Gastroesophageal sphincter (tissue), 4 donors: Measurements from ENCODE around the gene KCTD10. TPM values are rescaled to one million over a fixed set of nuclear protein-coding genes. Genes with fewer than 3 reads are reported as not detected.

Experiments used
- ATAC-seq: fragments of 150-250 bp; one replicate; pipeline ENCODE4 v1.9.1; 2016; ENCODE audit warnings: mild to moderate bottlenecking, moderate library complexity
- H3K27ac ChIP-seq, 4 donors: fragments of 200-600 bp; sonication (generic) in 3 of 4; 1 replicate in 3 of 4; 2 replicates in 1 of 4; pipeline ENCODE4 v1.5.1; 2016 to 2019
- H3K27me3 ChIP-seq: fragments of 200-600 bp; sonication (generic); one replicate; pipeline ENCODE4 v1.5.1; 2019
- H3K36me3 ChIP-seq, 2 donors: fragments of 200-600 bp; sonication (generic); one replicate each; pipeline ENCODE4 v1.5.1; 2019; ENCODE audit warnings: control low read depth in 1 of 2
- H3K4me1 ChIP-seq, 3 donors: fragments of 200-600 bp; sonication (generic); 1 replicate in 2 of 3; 2 replicates in 1 of 3; pipeline ENCODE4 v1.5.1; 2016 to 2019; ENCODE audit warnings: control low read depth in 2 of 3
- H3K4me3 ChIP-seq, 2 donors: fragments of 200-600 bp; sonication (generic); one replicate each; pipeline ENCODE4 v1.5.1; 2019; ENCODE audit warnings: mild to moderate bottlenecking in 1 of 2, moderate library complexity in 1 of 2
- H3K9me3 ChIP-seq, 3 donors: fragments of 200-600 bp; sonication (generic); one replicate each; pipeline ENCODE4 v1.5.1; 2017 to 2019; ENCODE audit warnings: control low read depth in 2 of 3
- EP300 ChIP-seq: sonication (generic); formaldehyde crosslinking; IDR thresholded peaks from one replicate; pipeline ENCODE4 v1.6.1; 2017; ENCODE audit warnings: antibody characterized with exemption, mild to moderate bottlenecking
- POLR2A ChIP-seq, 2 donors: fragments of 450-650 bp; IDR thresholded peaks; one replicate each; pipeline ENCODE4 v1.6.1; 2017; ENCODE audit warnings: antibody characterized with exemption in 2 of 2, mild to moderate bottlenecking in 2 of 2, moderate library complexity in 1 of 2
- POLR2AphosphoS5 ChIP-seq: sonication (generic); formaldehyde crosslinking; IDR thresholded peaks from one replicate; pipeline ENCODE4 v1.6.1; 2017; ENCODE audit warnings: antibody characterized with exemption
- WGBS, 2 donors: methylation state at CpG; one replicate each; pipeline ENCODE4 v1.1.5; 2018; ENCODE audit warnings: low coverage in 1 of 2; 5-methylcytosine and 5-hydroxymethylcytosine counted together
- total RNA-seq, 4 donors: library from RNA; depleted of rRNA; stranded (reverse); fragments of >200 nt; gene quantifications; one replicate each; pipeline ENCODE4 v1.1.0, GENCODE V29; 2016
- TF ChIP-seq, protein P1 (sequence below), 4 experiments: fragments of 200-600 bp in 2 of 4; fragments of 450-650 bp in 2 of 4; sonication (generic) in 1 of 4; IDR thresholded peaks; one replicate each; pipeline ENCODE4 v1.5.1; 2017 to 2019; ENCODE audit warnings: antibody characterized with exemption in 4 of 4, mild to moderate bottlenecking in 2 of 4, moderate library complexity in 2 of 4

KCTD10 gene
- total RNA-seq, 4 donors from 2014 or later, result 76.8 to 104 (median 94.5) TPM

DNA sequence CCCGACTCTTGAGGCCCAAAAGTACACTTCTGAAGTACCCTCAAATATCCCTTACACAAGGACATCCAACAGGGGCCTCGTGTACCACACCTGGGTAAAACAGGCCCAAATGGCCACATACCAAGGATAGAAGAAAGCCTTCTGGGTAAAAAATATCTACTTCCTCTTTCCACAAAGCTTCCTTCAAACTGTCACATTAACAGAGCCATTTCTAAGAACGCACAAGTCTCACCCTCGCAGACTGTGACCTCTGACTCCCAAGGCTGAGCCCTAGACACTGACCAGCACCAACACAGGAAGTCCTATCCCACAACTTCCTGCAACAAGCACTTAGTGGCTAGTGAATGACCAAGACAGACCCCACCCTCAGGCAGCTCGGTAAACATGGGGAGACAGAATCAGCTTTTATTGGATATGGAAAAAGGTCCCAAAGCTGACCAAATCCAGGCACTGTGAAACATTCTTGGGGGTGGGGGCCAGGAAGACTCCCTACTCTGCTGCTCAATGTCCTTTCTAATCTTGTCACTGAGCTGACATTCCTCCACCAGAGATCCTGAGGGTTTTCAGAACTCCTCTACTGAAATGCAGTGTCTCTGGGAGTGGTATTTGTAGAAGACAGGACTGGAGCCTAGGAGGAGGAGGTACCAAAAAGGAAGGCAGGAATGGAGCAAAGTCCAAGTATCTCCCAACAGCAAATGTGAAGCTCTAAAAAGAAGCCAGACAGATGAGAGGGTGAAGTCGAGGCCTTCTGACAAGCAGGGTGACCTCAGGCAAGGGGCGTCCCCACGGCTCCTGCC lies 15.9 kb downstream of the KCTD10 start:
- WGBS, 2 donors, result 56 to 80% methylated on average over 1 to 6 of the region's 8 CpGs

DNA sequence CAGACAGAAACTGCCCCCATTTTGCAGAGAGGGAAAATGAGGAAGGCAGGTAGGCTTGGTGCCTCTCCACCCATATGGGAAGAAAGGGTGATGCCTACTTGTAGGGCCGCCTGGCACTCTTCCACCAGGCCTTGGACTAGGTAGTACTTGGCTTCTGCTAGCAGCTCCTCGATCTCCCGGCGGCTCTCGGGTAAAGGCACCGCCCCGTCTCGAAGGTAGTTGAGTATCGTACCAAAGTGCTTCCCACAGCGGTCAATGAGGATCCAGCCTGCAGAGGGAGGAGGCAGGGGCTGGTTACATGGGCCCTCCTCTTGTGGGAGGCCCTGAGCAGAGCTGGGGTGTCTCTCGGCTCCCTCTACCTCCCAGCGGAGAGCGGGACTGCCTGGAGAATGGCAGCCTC lies 16.6 kb downstream of the KCTD10 start:
- H3K4me3 ChIP-seq, result no peak overlapping the region
- H3K9me3 ChIP-seq, result no peaks in the 10 kb centered on the region
- 77 to 100% methylated on average over 1 to 6 of the region's 13 CpGs for WGBS, 2 donors
- no peaks in the 10 kb centered on the region for H3K27me3 ChIP-seq
- peaks cover 0 to 39% of the 10 kb centered on the region in 2 donors for H3K36me3 ChIP-seq
- ATAC-seq, result no peak
- TF ChIP-seq, protein P1, sequence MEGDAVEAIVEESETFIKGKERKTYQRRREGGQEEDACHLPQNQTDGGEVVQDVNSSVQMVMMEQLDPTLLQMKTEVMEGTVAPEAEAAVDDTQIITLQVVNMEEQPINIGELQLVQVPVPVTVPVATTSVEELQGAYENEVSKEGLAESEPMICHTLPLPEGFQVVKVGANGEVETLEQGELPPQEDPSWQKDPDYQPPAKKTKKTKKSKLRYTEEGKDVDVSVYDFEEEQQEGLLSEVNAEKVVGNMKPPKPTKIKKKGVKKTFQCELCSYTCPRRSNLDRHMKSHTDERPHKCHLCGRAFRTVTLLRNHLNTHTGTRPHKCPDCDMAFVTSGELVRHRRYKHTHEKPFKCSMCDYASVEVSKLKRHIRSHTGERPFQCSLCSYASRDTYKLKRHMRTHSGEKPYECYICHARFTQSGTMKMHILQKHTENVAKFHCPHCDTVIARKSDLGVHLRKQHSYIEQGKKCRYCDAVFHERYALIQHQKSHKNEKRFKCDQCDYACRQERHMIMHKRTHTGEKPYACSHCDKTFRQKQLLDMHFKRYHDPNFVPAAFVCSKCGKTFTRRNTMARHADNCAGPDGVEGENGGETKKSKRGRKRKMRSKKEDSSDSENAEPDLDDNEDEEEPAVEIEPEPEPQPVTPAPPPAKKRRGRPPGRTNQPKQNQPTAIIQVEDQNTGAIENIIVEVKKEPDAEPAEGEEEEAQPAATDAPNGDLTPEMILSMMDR (IDR thresholded peaks at IDR 0.05), result no peak
- no peak for TF ChIP-seq POLR2A (IDR thresholded peaks at IDR 0.05)
- TF ChIP-seq EP300, result no peak
- TF ChIP-seq POLR2AphosphoS5, result no peak
- peaks cover 32 to 93% (median 78%) of the 10 kb centered on the region in 3 donors for H3K4me1 ChIP-seq
- H3K27ac ChIP-seq, result peak overlapping the region; percentile 90 to 100 (median 96)

More for the DNA sequence above, 15.9 kb downstream of the KCTD10 start:
- no peaks in the 10 kb centered on the region for H3K9me3 ChIP-seq
- peaks cover 33 to 93% (median 82%) of the 10 kb centered on the region in 3 donors for H3K4me1 ChIP-seq
- peaks cover 0 to 36% of the 10 kb centered on the region in 2 donors for H3K36me3 ChIP-seq
- peak overlapping the region; percentile 90 to 100 (median 96) for H3K27ac ChIP-seq
- H3K4me3 ChIP-seq, result no peak overlapping the region
- TF ChIP-seq POLR2A (IDR thresholded peaks at IDR 0.05), result no peak
- TF ChIP-seq, protein P1 (IDR thresholded peaks at IDR 0.05), result no peak
- TF ChIP-seq EP300, result no peak
- no peak for TF ChIP-seq POLR2AphosphoS5
- no peak for ATAC-seq
- H3K27me3 ChIP-seq, result no peaks in the 10 kb centered on the region

DNA sequence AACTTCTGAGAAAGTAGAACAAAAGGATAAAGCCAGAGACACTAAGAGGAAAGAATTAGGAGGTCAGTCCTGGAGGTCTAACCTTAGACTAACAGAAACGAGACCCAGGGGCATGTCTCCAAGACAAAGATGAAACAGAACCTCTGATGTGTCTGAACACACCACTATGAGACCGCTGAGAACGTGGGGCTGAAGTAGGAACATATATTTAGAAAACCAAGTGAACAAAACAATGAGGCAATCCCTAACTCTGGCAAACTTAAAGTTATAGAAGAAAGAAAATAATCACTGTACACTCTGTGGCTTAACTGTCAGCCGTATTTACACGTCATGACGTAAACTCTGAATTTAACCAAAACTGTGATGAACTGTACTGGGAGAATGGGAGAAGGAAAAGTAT lies 17.9 kb downstream of the KCTD10 start:
- Histone ChIP-seq H3K4me1 (peaks cover 26 to 84% (median 66%) of the 10 kb centered on the region in 3 donors), H3K27ac (peak overlapping the region; percentile 90 to 100 (median 96)), H3K9me3 (no peaks in the 10 kb centered on the region), H3K27me3 (no peaks in the 10 kb centered on the region), H3K4me3 (no peak overlapping the region), H3K36me3 (peaks cover 0 to 47% of the 10 kb centered on the region in 2 donors)
- no peak for TF ChIP-seq EP300
- TF ChIP-seq POLR2AphosphoS5, result peak; percentile 40
- ATAC-seq, result no peak
- WGBS, 2 donors, result 26 to 30% methylated on average over 6 of the region's 6 CpGs

DNA sequence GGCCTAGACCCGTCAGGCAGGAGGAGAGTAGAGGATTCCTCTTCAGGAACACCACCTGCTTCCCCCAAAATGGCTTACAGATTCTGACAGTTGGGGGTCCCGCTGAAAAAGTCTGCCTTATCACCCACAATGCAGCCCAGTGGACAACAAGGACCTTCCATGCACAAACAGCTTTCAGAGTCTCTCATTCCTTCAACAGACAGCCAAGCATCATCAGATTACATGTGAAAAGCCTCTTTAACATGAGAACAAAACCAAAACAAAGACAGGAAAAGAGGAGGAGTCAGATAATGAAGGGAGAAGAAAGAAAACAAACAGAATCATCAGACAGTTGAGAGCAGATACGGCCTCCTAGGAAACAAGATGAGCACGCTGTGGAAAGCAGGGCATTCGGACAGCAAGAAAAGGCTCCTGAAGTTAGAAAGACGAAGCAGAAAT lies 18.3 kb downstream of the KCTD10 start:
- Histone ChIP-seq H3K27ac (peak overlapping the region; percentile 90 to 100 (median 96)), H3K27me3 (no peaks in the 10 kb centered on the region), H3K36me3 (peaks cover 0 to 51% of the 10 kb centered on the region in 2 donors), H3K9me3 (no peaks in the 10 kb centered on the region), H3K4me1 (peaks cover 22 to 79% (median 62%) of the 10 kb centered on the region in 3 donors), H3K4me3 (no peak overlapping the region)
- WGBS, 2 donors, result 27 to 51% methylated on average over 3 to 4 of the region's 6 CpGs
- TF ChIP-seq, protein P1 (IDR thresholded peaks at IDR 0.05), result no peak
- TF ChIP-seq POLR2A (IDR thresholded peaks at IDR 0.05) (no peak), EP300 (no peak), POLR2AphosphoS5 (no peak)
- no peak for ATAC-seq

DNA sequence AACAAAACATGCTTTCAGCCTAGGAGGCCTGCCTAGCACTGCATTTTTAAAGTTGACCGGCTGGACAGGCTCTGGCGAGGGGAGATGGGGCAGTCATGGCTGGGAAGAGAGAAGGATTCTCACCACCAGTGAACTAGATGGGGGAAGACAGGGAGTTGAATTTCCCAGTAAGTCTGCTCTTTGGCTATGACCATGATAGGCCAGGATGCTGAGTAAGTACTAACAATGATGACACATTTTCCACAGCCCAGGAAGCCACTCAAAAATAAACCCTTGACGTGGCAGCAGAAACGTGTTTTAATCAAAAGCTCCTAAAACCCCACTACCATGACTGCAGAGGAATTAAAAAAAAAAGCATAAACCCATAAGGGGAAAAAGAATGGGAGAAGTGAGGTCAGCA lies 19.0 kb downstream of the KCTD10 start:
- Histone ChIP-seq H3K4me1 (peaks cover 18 to 74% (median 57%) of the 10 kb centered on the region in 3 donors), H3K36me3 (peaks cover 0 to 58% of the 10 kb centered on the region in 2 donors), H3K27ac (peak overlapping the region; percentile 90 to 100 (median 96)), H3K9me3 (no peaks in the 10 kb centered on the region), H3K27me3 (no peaks in the 10 kb centered on the region), H3K4me3 (no peak overlapping the region)
- ATAC-seq, result no peak
- TF ChIP-seq POLR2AphosphoS5 (peak; percentile 38), POLR2A (IDR thresholded peaks at IDR 0.05) (no peak)
- 0 to 13% methylated on average over 2 to 3 of the region's 4 CpGs for WGBS, 2 donors
